Measurements from ENCODE around the gene GRIA1.

Gene GRIA1

DNA sequence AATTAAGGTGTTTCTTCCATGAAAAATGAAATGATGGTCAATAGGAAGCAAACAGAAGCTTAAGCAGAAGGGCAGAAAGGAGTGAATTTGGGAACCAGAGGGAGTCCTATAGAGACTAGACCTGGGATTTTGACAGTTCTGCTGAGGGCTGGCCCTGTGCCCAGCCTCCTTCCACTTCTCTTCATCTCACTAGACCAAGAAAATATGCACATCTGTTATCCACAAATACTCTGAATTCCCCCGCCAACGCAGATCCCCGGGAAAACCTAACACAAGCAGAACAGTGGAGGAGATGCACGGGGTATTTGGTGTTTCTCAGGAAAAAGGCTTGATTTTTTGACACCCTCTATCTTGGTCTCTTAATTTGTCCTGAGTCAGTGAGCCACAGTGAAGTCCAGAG is 22.7 kb downstream of the GRIA1 start:
- Histone ChIP-seq H3K27me3 (ENCODE audit: insufficient read depth, low read length) (no peaks in the 10 kb centered on the region), H3K4me3 (ENCODE audit: low read length) (no peak overlapping the region), H3K36me3 (ENCODE audit: insufficient read depth, low read length) (no peaks in the 10 kb centered on the region), H3K9me3 (ENCODE audit: low read length) (peaks cover 6% of the 10 kb centered on the region), H2AFZ (ENCODE audit: low read depth, low read length) (no peak overlapping the region), H3K4me1 (ENCODE audit: insufficient read depth, low read length) (peaks cover 19% of the 10 kb centered on the region)

DNA sequence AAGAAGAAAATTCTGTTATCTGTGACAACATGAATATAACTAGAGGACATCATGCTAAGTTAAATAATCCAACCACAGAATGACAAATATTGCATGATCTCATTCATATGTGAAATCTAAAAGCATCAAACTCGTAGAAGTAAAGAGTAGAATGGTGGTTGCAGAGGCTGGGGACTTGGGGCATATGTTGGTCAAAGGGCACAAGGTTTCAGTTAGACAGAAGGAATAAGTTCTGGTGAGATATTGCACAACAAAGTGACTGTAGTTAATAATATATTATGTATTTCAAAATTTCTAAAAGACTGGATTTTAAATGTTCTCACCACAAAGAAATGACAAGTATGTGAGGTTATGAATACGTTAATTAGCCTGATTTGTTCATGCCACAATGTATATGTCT is 24.8 kb downstream of the GRIA1 start:
- Histone ChIP-seq H3K9me3 (ENCODE audit: low read length) (peaks cover 5% of the 10 kb centered on the region), H3K27me3 (ENCODE audit: insufficient read depth, low read length) (no peaks in the 10 kb centered on the region), H3K36me3 (ENCODE audit: insufficient read depth, low read length) (no peaks in the 10 kb centered on the region), H3K4me3 (ENCODE audit: low read length) (no peak overlapping the region), H2AFZ (ENCODE audit: low read depth, low read length) (no peak overlapping the region), H3K4me1 (ENCODE audit: insufficient read depth, low read length) (peaks cover 24% of the 10 kb centered on the region)

DNA sequence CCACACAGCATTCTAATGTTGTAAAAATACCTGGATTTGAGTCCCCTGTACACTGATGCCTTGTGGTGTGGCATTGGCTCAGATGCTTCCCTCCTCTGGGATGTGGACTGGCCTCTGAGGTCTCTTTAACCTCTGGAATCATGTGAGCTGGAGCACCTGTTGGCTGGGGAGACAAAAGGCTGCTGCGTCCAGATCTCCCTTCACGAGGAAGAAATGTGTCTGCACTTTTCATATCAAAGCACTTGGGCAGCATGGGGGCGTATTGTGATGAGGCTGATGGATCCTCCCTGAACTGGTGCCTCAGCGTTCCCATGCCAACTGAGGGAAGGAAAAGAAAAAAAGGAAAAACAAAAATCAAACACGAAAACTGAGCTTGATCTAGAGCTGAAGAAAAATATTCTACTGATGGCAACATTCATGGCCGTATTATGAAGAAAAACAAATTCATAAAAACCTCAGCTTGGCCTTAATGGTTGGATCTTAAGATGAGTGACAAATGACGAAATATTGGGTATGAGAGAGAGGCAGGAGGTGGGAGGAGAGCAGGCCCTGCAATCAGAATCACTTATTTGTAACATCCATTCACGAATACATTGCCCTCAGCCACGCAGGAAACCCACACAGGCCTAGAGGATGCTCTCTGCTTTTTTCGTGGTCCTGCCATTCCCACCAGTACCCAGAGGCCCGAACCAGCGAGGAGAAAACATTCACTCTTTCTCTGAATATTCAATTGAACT is 26.2 kb downstream of the GRIA1 start:
- Histone ChIP-seq H3K27me3 (ENCODE audit: insufficient read depth, low read length) (no peaks in the 10 kb centered on the region), H3K4me3 (ENCODE audit: low read length) (no peak overlapping the region), H2AFZ (ENCODE audit: low read depth, low read length) (no peak overlapping the region), H3K36me3 (ENCODE audit: insufficient read depth, low read length) (no peaks in the 10 kb centered on the region), H3K9me3 (ENCODE audit: low read length) (peaks cover 5% of the 10 kb centered on the region), H3K4me1 (ENCODE audit: insufficient read depth, low read length) (peaks cover 37% of the 10 kb centered on the region)

DNA sequence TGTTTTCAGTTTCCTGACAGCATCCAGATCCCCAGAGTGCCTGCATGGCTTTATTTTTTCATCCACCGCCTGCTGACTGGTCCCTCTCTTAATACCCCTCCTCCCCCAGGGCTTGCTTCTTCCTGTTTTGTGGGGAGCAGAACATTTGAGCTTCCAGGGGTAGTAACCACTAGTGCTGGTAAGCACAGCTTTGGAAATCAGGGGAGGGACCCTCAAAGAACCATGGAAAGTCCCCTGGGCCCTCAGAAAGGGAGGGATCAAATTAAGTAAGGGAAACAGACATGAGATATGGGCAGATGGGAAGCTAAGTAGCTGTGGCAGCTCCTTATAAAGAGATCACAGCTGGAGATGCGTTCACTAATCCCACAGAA is 26.8 kb downstream of the GRIA1 start:
- no peak overlapping the region for H3K4me3 ChIP-seq (ENCODE audit: low read length)
- peaks cover 5% of the 10 kb centered on the region for H3K9me3 ChIP-seq (ENCODE audit: low read length)
- H3K27me3 ChIP-seq (ENCODE audit: insufficient read depth, low read length): no peaks in the 10 kb centered on the region
- H2AFZ ChIP-seq (ENCODE audit: low read depth, low read length): no peak overlapping the region
- no peaks in the 10 kb centered on the region for H3K36me3 ChIP-seq (ENCODE audit: insufficient read depth, low read length)
- peaks cover 37% of the 10 kb centered on the region for H3K4me1 ChIP-seq (ENCODE audit: insufficient read depth, low read length)

DNA sequence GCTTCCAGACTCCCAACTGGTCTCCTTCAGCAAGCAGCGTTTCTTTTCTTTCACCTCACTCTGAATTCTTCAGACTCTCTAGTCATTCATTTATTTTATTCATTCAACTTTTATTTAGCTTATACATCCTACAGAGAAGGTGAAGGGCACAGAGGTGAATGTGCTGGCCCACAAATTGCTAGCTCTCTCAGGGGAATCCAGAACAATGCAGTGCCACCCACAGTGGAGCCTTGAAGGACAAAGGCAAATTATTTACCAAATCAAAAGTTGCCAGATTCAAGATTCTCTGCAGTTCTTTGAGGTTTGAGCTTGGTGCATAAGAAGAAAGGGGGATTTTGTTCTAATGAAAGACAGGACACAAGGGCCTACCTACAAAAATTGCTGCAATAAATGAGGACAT is 29.7 kb downstream of the GRIA1 start:
- Histone ChIP-seq H3K36me3 (ENCODE audit: insufficient read depth, low read length) (no peaks in the 10 kb centered on the region), H3K4me3 (ENCODE audit: low read length) (no peak overlapping the region), H3K4me1 (ENCODE audit: insufficient read depth, low read length) (peaks cover 37% of the 10 kb centered on the region), H2AFZ (ENCODE audit: low read depth, low read length) (no peak overlapping the region), H3K27me3 (ENCODE audit: insufficient read depth, low read length) (no peaks in the 10 kb centered on the region), H3K9me3 (ENCODE audit: low read length) (no peaks in the 10 kb centered on the region)

- H3K4me3 ChIP-seq (ENCODE audit: low read length): no peak overlapping the region
- H3K4me1 ChIP-seq (ENCODE audit: insufficient read depth, low read length): peaks cover 37% of the 10 kb centered on the region
- no peaks in the 10 kb centered on the region for H3K36me3 ChIP-seq (ENCODE audit: insufficient read depth, low read length)
- H3K27me3 ChIP-seq (ENCODE audit: insufficient read depth, low read length): no peaks in the 10 kb centered on the region
- H3K9me3 ChIP-seq (ENCODE audit: low read length): no peaks in the 10 kb centered on the region
- no peak overlapping the region for H2AFZ ChIP-seq (ENCODE audit: low read depth, low read length)
Measured at GRCh38 chr5:153520952-153521351, 30.5 kb downstream of the GRIA1 start.

DNA sequence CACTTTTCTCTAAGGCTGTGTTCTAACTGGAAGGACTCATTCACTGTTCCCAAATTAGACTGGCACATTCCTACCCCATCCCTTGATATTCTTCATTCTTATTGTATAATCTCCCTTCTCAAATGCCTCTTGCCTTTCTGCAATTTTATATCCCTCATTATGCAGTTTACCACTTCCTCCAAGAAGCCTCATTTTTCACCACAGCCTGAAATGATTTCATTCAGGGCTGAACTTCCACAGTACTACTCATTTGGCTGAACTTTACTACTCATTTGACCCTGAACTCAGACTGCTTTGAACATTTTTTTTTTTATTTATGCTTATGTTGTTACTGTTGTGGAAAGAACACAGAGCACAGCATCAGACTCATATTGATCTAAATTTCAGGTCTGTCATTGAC is 32.7 kb downstream of the GRIA1 start:
- Histone ChIP-seq H3K4me3 (ENCODE audit: low read length) (no peak overlapping the region), H3K27me3 (ENCODE audit: insufficient read depth, low read length) (no peaks in the 10 kb centered on the region), H3K36me3 (ENCODE audit: insufficient read depth, low read length) (no peaks in the 10 kb centered on the region)

DNA sequence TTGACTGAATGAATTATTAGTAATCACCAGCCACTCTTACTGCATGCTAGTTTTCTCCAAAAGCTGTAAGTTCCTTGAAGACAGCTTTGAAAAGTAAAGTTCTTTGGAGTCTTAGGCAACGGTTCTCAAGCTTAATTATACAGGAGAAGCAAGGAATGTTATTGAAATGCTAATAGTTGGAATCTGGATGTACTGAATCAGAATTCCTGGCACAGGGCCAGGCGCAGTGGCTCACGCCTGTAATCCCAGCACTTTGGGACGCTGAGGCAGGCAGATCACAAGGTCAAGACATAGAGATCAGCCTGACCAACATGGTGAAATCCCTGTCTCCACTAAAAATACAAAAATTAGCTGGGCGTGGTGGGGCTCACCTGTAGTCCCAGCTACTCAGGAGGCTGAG is 33.4 kb downstream of the GRIA1 start:
- no peak overlapping the region for H2AFZ ChIP-seq (ENCODE audit: low read depth, low read length)
- H3K9me3 ChIP-seq (ENCODE audit: low read length): no peaks in the 10 kb centered on the region
- peaks cover 22% of the 10 kb centered on the region for H3K4me1 ChIP-seq (ENCODE audit: insufficient read depth, low read length)
- H3K36me3 ChIP-seq (ENCODE audit: insufficient read depth, low read length): no peaks in the 10 kb centered on the region
- H3K27me3 ChIP-seq (ENCODE audit: insufficient read depth, low read length): no peaks in the 10 kb centered on the region
- no peak overlapping the region for H3K4me3 ChIP-seq (ENCODE audit: low read length)

More for the DNA sequence above, 32.7 kb downstream of the GRIA1 start:
- H2AFZ ChIP-seq (ENCODE audit: low read depth, low read length): no peak overlapping the region
- H3K4me1 ChIP-seq (ENCODE audit: insufficient read depth, low read length): peaks cover 22% of the 10 kb centered on the region
- H3K9me3 ChIP-seq (ENCODE audit: low read length): no peaks in the 10 kb centered on the region

DNA sequence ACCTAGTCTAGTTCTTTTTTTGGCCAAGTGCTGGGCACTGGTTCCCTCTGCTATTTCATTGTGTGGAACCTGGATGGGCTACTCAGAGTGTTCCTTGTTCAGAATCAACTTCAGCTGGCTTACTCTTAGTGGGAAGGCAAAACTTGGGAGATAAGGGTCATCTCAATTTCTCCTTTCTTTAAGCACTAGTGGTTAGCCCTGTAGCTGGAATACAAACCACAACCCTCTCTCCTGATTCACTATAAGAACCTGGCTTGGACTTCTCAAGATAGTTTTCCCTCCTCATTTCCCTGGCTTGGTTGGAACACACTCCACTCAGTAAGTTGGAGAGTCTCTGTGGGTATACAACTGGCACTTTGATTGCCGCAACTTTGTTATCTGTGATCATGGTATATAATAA is 35.1 kb downstream of the GRIA1 start:
- H3K9me3 ChIP-seq (ENCODE audit: low read length): no peaks in the 10 kb centered on the region
- H3K36me3 ChIP-seq (ENCODE audit: insufficient read depth, low read length): no peaks in the 10 kb centered on the region
- H2AFZ ChIP-seq (ENCODE audit: low read depth, low read length): no peak overlapping the region
- H3K27me3 ChIP-seq (ENCODE audit: insufficient read depth, low read length): no peaks in the 10 kb centered on the region
- no peak overlapping the region for H3K4me3 ChIP-seq (ENCODE audit: low read length)
- H3K4me1 ChIP-seq (ENCODE audit: insufficient read depth, low read length): peaks cover 13% of the 10 kb centered on the region

DNA sequence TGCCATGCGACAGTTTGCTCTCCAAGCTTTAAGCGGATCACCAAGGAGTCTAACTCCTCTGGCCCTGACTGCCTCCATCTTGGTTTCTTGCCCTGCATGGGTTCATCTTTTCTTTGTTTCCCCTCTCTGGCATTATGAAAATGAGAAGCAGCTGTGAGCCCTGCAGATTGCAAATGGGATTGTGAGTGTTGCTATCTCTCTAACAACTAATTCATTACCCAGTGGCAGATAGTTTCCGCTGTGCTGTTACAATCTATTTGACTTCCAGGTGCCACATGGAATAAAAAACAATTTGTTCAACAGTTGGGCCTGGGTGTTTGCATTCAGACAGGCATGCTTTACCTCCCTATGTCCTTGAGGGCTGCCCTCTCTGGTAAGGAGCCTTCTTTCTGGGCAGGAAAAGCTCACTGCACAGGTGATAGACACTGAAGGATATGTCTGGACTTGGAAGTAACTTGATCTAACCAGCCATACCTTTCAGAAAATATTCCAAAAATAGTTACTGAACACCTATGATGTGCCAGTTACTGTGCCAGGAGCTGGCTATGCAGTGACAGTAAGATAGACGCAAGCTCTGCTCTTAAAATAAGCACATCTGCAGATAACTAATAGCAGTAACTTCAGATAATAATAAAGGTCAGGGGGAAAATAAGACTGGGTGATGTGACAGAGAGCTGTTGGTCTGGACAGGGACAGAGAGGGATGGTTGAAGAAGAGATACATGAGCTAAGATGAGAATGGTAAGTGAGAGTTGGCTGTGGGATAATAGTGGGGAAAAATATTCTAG is 40.1 kb downstream of the GRIA1 start:
- Histone ChIP-seq H3K27me3 (ENCODE audit: insufficient read depth, low read length) (no peaks in the 10 kb centered on the region), H2AFZ (ENCODE audit: low read depth, low read length) (no peak overlapping the region), H3K9me3 (ENCODE audit: low read length) (no peaks in the 10 kb centered on the region), H3K36me3 (ENCODE audit: insufficient read depth, low read length) (no peaks in the 10 kb centered on the region), H3K4me1 (ENCODE audit: insufficient read depth, low read length) (peaks cover 8% of the 10 kb centered on the region), H3K4me3 (ENCODE audit: low read length) (no peak overlapping the region)

DNA sequence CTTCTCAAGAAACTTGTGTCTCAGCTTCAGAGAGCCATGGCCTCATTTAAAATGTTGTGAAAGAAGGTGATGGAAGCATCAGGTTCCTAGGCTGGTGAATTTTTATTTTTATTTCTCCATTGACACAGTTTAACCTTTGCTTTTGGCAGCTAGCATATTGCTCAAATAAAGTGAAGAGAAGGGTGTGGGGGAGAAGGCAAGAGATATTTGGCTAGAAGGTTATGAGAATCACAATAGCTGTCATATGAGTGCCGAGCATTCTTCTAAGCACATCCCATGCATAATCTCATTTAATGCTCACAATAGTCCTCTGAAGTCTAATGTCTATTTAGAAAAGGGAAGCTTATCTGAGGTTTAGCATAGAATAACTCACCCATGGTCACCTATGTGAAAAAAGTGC is 43.1 kb downstream of the GRIA1 start:
- H3K9me3 ChIP-seq (ENCODE audit: low read length): no peaks in the 10 kb centered on the region
- no peak overlapping the region for H2AFZ ChIP-seq (ENCODE audit: low read depth, low read length)
- no peak overlapping the region for H3K4me3 ChIP-seq (ENCODE audit: low read length)

GRCh38 chr5:153534102-153534501 is 43.6 kb downstream of the GRIA1 start:
- no peaks in the 10 kb centered on the region for H3K36me3 ChIP-seq (ENCODE audit: insufficient read depth, low read length)
- no peak overlapping the region for H2AFZ ChIP-seq (ENCODE audit: low read depth, low read length)
- H3K27me3 ChIP-seq (ENCODE audit: insufficient read depth, low read length): no peaks in the 10 kb centered on the region
- no peaks in the 10 kb centered on the region for H3K9me3 ChIP-seq (ENCODE audit: low read length)
- no peak overlapping the region for H3K4me3 ChIP-seq (ENCODE audit: low read length)
- peaks cover 31% of the 10 kb centered on the region for H3K4me1 ChIP-seq (ENCODE audit: insufficient read depth, low read length)

More for the DNA sequence above, 43.1 kb downstream of the GRIA1 start:
- Histone ChIP-seq H3K27me3 (ENCODE audit: insufficient read depth, low read length) (no peaks in the 10 kb centered on the region), H3K4me1 (ENCODE audit: insufficient read depth, low read length) (peaks cover 34% of the 10 kb centered on the region), H3K36me3 (ENCODE audit: insufficient read depth, low read length) (no peaks in the 10 kb centered on the region)

DNA sequence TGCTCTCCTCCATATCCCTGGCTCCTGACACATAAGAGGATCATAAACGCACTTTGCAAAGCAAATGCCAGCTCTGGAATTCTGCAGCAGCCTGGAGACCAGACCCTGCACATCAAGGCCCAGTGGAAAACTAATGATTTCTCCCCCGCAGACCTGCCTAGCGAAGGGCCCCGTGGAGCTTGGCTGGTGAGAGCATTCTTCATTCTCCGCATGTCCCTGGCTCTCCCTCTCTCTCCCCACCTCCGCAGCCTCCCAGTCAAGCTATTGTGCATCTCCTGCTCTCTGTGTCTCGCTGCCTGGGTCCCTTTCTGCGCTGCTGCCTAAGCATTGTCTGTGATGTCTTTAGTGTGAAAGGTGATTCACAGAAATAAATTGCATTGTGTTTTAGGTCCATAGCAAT is 46.7 kb downstream of the GRIA1 start:
- Histone ChIP-seq H3K4me3 (ENCODE audit: low read length) (no peak overlapping the region), H3K27me3 (ENCODE audit: insufficient read depth, low read length) (no peaks in the 10 kb centered on the region), H3K36me3 (ENCODE audit: insufficient read depth, low read length) (no peaks in the 10 kb centered on the region), H2AFZ (ENCODE audit: low read depth, low read length) (no peak overlapping the region), H3K9me3 (ENCODE audit: low read length) (no peaks in the 10 kb centered on the region), H3K4me1 (ENCODE audit: insufficient read depth, low read length) (peaks cover 37% of the 10 kb centered on the region)

Data from neuron (in vitro differentiated cells).